GM19238 (cell line): Measurements from ENCODE around the gene FAM83C.

Experiments
- DNase-seq: peaks from one replicate; pipeline ENCODE4 v3.0.0; 2011; ENCODE audit warnings: low spot score; ENCODE audit not compliant: insufficient read length

Gene FAM83C

DNA sequence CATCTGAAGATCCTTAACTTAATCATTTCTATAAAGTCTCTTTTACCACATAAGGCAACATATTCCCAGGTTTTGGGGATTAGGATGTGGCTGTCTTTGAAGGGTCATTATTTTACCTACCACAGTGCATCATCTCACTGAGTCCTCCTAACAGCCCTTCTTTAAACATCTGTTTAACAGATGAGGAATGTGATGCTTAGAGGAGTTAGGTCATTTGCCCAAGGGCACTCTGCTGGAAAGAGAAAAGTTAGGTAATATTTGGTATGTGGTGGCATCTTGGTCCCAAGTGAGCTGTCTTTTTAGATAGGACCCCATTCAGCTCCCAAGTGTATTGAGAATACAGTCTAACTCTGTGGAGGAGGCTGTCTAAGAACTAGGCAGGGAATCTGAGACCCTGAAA is 54.7 kb downstream of the FAM83C start:
- DNase-seq = no peak

- no peak for DNase-seq
Observed at GRCh38 chr20:35235881-35236280, 56.3 kb downstream of the FAM83C start.
